Activated CD8-positive, alpha-beta T cell treated with anti-CD3 and anti-CD28 coated beads for 36 hours (primary cell): ENCODE results near the gene PAX3. TPM values are rescaled to one million over a fixed set of nuclear protein-coding genes. Genes with fewer than 3 reads are reported as not detected.
"Not testable (repeated sequence)": the region's sequence is repeated elsewhere in the genome, so short reads cannot be mapped to it uniquely, and the experiment has no call there.

Experiments
- ATAC-seq: fragments of 200-7000 bp; cut with Tn5 transposase; one replicate; pipeline ENCODE4 v1.10.0; 2021; ENCODE audit warnings: mild to moderate bottlenecking, moderate library complexity
- CTCF ChIA-PET: fragments of 350-600 bp; sonication (Branson Sonifier 250); formaldehyde crosslinking; loops from one replicate; lab custom pipeline; 2021; ENCODE audit warnings: antibody characterized with exemption; lab: Charles Lee
- POLR2A ChIA-PET: fragments of 350-600 bp; sonication (Branson Sonifier 250); formaldehyde crosslinking; loops from one replicate; lab custom pipeline; 2021; ENCODE audit warnings: antibody characterized with exemption; lab: Charles Lee
- DNase-seq: peaks from one replicate; pipeline ENCODE4 v3.0.0-alpha.2; 2020
- H3K27ac Mint-ChIP-seq: one replicate; pipeline ENCODE4 v1.8.0; 2021; ENCODE audit warnings: mild to moderate bottlenecking, mixed read lengths
- H3K27me3 Mint-ChIP-seq: one replicate; pipeline ENCODE4 v1.8.0; 2021; ENCODE audit warnings: mixed read lengths
- H3K36me3 Mint-ChIP-seq: one replicate; pipeline ENCODE4 v1.8.0; 2021; ENCODE audit warnings: low read depth, mixed read lengths
- H3K4me1 Mint-ChIP-seq: one replicate; pipeline ENCODE4 v1.8.0; 2021; ENCODE audit warnings: low read depth, mixed read lengths
- H3K4me3 Mint-ChIP-seq: one replicate; pipeline ENCODE4 v1.8.0; 2021; ENCODE audit warnings: mild to moderate bottlenecking, moderate library complexity, mixed read lengths
- H3K9me3 Mint-ChIP-seq: one replicate; pipeline ENCODE4 v1.8.0; 2021; ENCODE audit warnings: mixed read lengths
- intact Hi-C: fragments of 100-400 bp; cut with micrococcal nuclease; formaldehyde crosslinking; loops from one replicate; pipeline ENCODE4 v1.10.0; 2022
- total RNA-seq, 2 experiments: library from RNA; stranded (reverse); gene quantifications; one replicate each; pipeline ENCODE4 v1.2.3, GENCODE V29; 2021
- TF ChIP-seq, protein P1 (sequence below): fragments of 200-600 bp; IDR thresholded peaks from one replicate; pipeline ENCODE4 v1.8.0; 2022; ENCODE audit warnings: antibody characterized with exemption, mild to moderate bottlenecking

The PAX3 gene
- total RNA-seq, 2 experiments from 2014 or later, result not detected

- Mint-ChIP-seq H3K27me3 (no peaks in the 10 kb centered on the region), H3K9me3 (no peaks in the 10 kb centered on the region), H3K4me1 (no peaks in the 10 kb centered on the region), H3K36me3 (no peaks in the 10 kb centered on the region), H3K27ac (no peak overlapping the region), H3K4me3 (no peak overlapping the region)
- POLR2A ChIA-PET, result no interaction called here
- DNase-seq (no peak), ATAC-seq (no peak)
- CTCF ChIA-PET, result no interaction called here
- TF ChIP-seq, protein P1, sequence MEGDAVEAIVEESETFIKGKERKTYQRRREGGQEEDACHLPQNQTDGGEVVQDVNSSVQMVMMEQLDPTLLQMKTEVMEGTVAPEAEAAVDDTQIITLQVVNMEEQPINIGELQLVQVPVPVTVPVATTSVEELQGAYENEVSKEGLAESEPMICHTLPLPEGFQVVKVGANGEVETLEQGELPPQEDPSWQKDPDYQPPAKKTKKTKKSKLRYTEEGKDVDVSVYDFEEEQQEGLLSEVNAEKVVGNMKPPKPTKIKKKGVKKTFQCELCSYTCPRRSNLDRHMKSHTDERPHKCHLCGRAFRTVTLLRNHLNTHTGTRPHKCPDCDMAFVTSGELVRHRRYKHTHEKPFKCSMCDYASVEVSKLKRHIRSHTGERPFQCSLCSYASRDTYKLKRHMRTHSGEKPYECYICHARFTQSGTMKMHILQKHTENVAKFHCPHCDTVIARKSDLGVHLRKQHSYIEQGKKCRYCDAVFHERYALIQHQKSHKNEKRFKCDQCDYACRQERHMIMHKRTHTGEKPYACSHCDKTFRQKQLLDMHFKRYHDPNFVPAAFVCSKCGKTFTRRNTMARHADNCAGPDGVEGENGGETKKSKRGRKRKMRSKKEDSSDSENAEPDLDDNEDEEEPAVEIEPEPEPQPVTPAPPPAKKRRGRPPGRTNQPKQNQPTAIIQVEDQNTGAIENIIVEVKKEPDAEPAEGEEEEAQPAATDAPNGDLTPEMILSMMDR, result no peak
- intact Hi-C loops, result no loop called here
Measured at GRCh38 chr2:222167762-222168161, 131.0 kb downstream of the PAX3 start.

GRCh38 chr2:222160944-222161343 is 137.9 kb downstream of the PAX3 start:
- no peak overlapping the region for H3K27ac Mint-ChIP-seq
- POLR2A ChIA-PET, result no interaction called here

DNA sequence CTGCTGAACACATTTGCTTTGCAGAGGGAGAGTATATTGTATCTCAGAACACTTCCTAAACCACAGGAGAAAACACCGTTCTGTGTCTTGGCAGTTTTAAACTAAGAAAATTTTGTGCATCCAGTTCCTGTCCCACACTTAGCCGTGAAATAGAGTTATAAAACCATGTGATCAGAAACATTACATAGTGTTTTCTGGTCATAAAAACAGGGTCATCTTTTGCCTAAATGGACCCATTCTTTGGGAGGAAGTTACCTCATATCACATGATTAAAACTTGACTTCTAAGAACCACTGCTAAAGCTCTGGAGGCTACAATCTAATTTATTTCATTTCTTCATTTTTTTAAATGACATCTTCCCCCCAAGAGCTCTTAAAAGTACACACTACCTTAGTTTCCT is 138.7 kb downstream of the PAX3 start:
- TF ChIP-seq, protein P1, result no peak
- Mint-ChIP-seq H3K36me3 (no peaks in the 10 kb centered on the region), H3K4me3 (no peak overlapping the region), H3K27me3 (no peaks in the 10 kb centered on the region), H3K27ac (no peak overlapping the region), H3K4me1 (no peaks in the 10 kb centered on the region), H3K9me3 (peaks cover 2% of the 10 kb centered on the region)
- intact Hi-C loops, result no loop called here
- CTCF ChIA-PET, result no interaction called here
- POLR2A ChIA-PET, result no interaction called here
- ATAC-seq (no peak), DNase-seq (no peak)

More at GRCh38 chr2:222160944-222161343, 137.9 kb downstream of the PAX3 start:
- Mint-ChIP-seq H3K27me3 (no peaks in the 10 kb centered on the region), H3K4me1 (no peaks in the 10 kb centered on the region), H3K36me3 (no peaks in the 10 kb centered on the region), H3K9me3 (no peaks in the 10 kb centered on the region), H3K4me3 (no peak overlapping the region)
- intact Hi-C loops, result no loop called here
- CTCF ChIA-PET, result no interaction called here
- TF ChIP-seq, protein P1, result no peak
- ATAC-seq (no peak), DNase-seq (no peak)

GRCh38 chr2:222159221-222159620 is 139.6 kb downstream of the PAX3 start:
- TF ChIP-seq, protein P1, result no peak
- CTCF ChIA-PET, result no interaction called here
- no peaks in the 10 kb centered on the region for H3K4me1 Mint-ChIP-seq

GRCh38 chr2:222155003-222155664 is 143.7 kb downstream of the PAX3 start:
- H3K27ac Mint-ChIP-seq, CTCF ChIA-PET, POLR2A ChIA-PET, ATAC-seq, H3K4me1 Mint-ChIP-seq, H3K9me3 Mint-ChIP-seq, H3K36me3 Mint-ChIP-seq, DNase-seq, intact Hi-C loops, H3K27me3 Mint-ChIP-seq, H3K4me3 Mint-ChIP-seq: not testable (repeated sequence)

More at GRCh38 chr2:222159221-222159620, 139.6 kb downstream of the PAX3 start:
- Mint-ChIP-seq H3K27me3 (no peaks in the 10 kb centered on the region), H3K36me3 (no peaks in the 10 kb centered on the region), H3K4me3 (no peak overlapping the region), H3K27ac (no peak overlapping the region), H3K9me3 (peaks cover 2% of the 10 kb centered on the region)
- no peak for DNase-seq
- intact Hi-C loops, result no loop called here
- POLR2A ChIA-PET, result no interaction called here
- no peak for ATAC-seq

Other genes with a start within 250 kb of the PAX3 start
- gene SGPP2, start 125.5 kb upstream of the PAX3 start, total RNA-seq, result 1 to 10 TPM; 2.8 to 3.0 TPM